H1 (cell line): ENCODE data around the gene EPHA2. TPM values are rescaled to one million over a fixed set of nuclear protein-coding genes. Genes with fewer than 3 reads are reported as not detected.

Experiments
- CTCF ChIA-PET: fragments of 300-600 bp; sonication (Branson Sonifier 250); formaldehyde crosslinking; loops from one replicate; lab custom pipeline; 2021; ENCODE audit not compliant: partially characterized antibody; lab: Charles Lee
- POLR2A ChIA-PET: fragments of 300-600 bp; sonication (Branson Sonifier 250); formaldehyde crosslinking; loops from one replicate; lab custom pipeline; 2021; ENCODE audit warnings: inconsistent platforms; ENCODE audit not compliant: partially characterized antibody; lab: Charles Lee
- DNase-seq, 2 experiments: peaks; one replicate each; pipeline versions ENCODE4 v3.0.0 to v3.0.0-alpha.2; 2010 to 2022; ENCODE audit warnings: low spot score in 2 of 2, low read depth in 1 of 2, mixed read lengths in 1 of 2
- FAIRE-seq: peaks from 2 replicates; lab custom pipeline; 2011; peaks lifted over from hg19 to GRCh38; lab: Jason Lieb, UNC
- H2AFZ ChIP-seq: 2 replicates; pipeline ENCODE4 v1.8.1; 2012; ENCODE audit warnings: low read length, inconsistent platforms
- H2AK5ac ChIP-seq: 2 replicates; pipeline ENCODE4 v1.6.1; 2013; ENCODE audit warnings: low read depth, low read length
- H2BK120ac ChIP-seq: replicated peaks from 2 replicates; pipeline ENCODE3; 2013; ENCODE audit warnings: low read depth, low read length, inconsistent platforms
- H2BK12ac ChIP-seq: 2 replicates; pipeline ENCODE4 v1.6.1; 2013; ENCODE audit warnings: low read depth, low read length
- H2BK15ac ChIP-seq: 2 replicates; pipeline ENCODE4 v1.6.1; 2013; ENCODE audit warnings: low read length
- H2BK20ac ChIP-seq: 2 replicates; pipeline ENCODE4 v1.6.1; 2013; ENCODE audit warnings: low read length
- H2BK5ac ChIP-seq: 2 replicates; pipeline ENCODE4 v1.6.1; 2013; ENCODE audit warnings: low read depth, low read length
- H3K14ac ChIP-seq: 2 replicates; pipeline ENCODE4 v1.6.1; 2013; ENCODE audit warnings: inconsistent platforms; ENCODE audit not compliant: insufficient read length
- H3K18ac ChIP-seq: 2 replicates; pipeline ENCODE4 v1.6.1; 2013; ENCODE audit warnings: low read length; ENCODE audit errors: extremely low read depth
- H3K23ac ChIP-seq: 2 replicates; pipeline ENCODE4 v1.6.1; 2013; ENCODE audit warnings: inconsistent platforms; ENCODE audit not compliant: insufficient read length
- H3K23me2 ChIP-seq: 2 replicates; pipeline ENCODE4 v1.6.1; 2013; ENCODE audit warnings: low read depth, low read length
- H3K27ac ChIP-seq: 2 replicates; pipeline ENCODE4 v1.6.1; 2011; ENCODE audit warnings: low read depth, low read length, inconsistent platforms
- H3K27me3 ChIP-seq, 4 experiments: replicated peaks in 1 of 4; 1 replicate in 1 of 4; 2 replicates in 3 of 4; pipeline versions ENCODE4 v1.6.1 to v1.8.1; 2011 to 2013; ENCODE audit warnings: low read length in 3 of 4, mild to moderate bottlenecking in 3 of 4, inconsistent platforms in 2 of 4, mixed read lengths in 2 of 4, moderate library complexity in 1 of 4; ENCODE audit not compliant: control insufficient read depth in 3 of 4, insufficient read depth in 3 of 4; ENCODE audit errors: extremely low read depth in 1 of 4
- H3K36me3 ChIP-seq, 4 experiments: 2 replicates each; pipeline versions ENCODE4 v1.6.1 to v1.8.1; 2011 to 2013; ENCODE audit warnings: mild to moderate bottlenecking in 4 of 4, low read length in 3 of 4, moderate library complexity in 2 of 4, control low read depth in 1 of 4, inconsistent platforms in 1 of 4; ENCODE audit not compliant: insufficient read depth in 4 of 4, control insufficient read depth in 2 of 4
- H3K4ac ChIP-seq: replicated peaks from 2 replicates; pipeline ENCODE3; 2013; ENCODE audit warnings: low read length, low read depth, mixed read lengths, inconsistent platforms; ENCODE audit not compliant: insufficient read length
- H3K4me1 ChIP-seq, 4 experiments: replicated peaks in 1 of 4; 1 replicate in 1 of 4; 2 replicates in 3 of 4; pipeline versions ENCODE4 v1.6.1 to v1.8.1; 2011 to 2013; ENCODE audit warnings: low read length in 3 of 4, inconsistent platforms in 2 of 4, mixed read lengths in 1 of 4; ENCODE audit not compliant: insufficient read depth in 4 of 4, control insufficient read depth in 3 of 4
- H3K4me2 ChIP-seq, 2 experiments: 2 replicates each; pipeline versions ENCODE4 v1.6.1 to v1.8.1; 2011 to 2013; ENCODE audit warnings: low read depth in 2 of 2, low read length in 2 of 2, control low read depth in 1 of 2, inconsistent platforms in 1 of 2, mild to moderate bottlenecking in 1 of 2; ENCODE audit not compliant: insufficient read depth in 1 of 2
- H3K4me3 ChIP-seq, 4 experiments: fragments of 200-600, 300-600 bp in 1 of 4; sonication (generic), shearing (Covaris generic), sonication (Bioruptor Twin) in 1 of 4; 2 replicates each; pipeline versions ENCODE4 v1.5.1 to v1.8.1; 2011 to 2016; ENCODE audit warnings: low read length in 4 of 4, low read depth in 3 of 4, control low read depth in 2 of 4, inconsistent platforms in 2 of 4, mild to moderate bottlenecking in 2 of 4, mixed read lengths in 1 of 4, moderate library complexity in 1 of 4; ENCODE audit not compliant: insufficient read depth in 2 of 4; ENCODE audit errors: extremely low read depth in 1 of 4
- H3K56ac ChIP-seq: replicated peaks from 2 replicates; pipeline ENCODE3; 2013; ENCODE audit warnings: low read depth, mild to moderate bottlenecking, mixed read lengths, low read length, inconsistent platforms; ENCODE audit not compliant: insufficient read length
- H3K79me1 ChIP-seq: 2 replicates; pipeline ENCODE4 v1.6.1; 2013; ENCODE audit warnings: low read depth, low read length, control low read depth
- H3K79me2 ChIP-seq, 2 experiments: 2 replicates each; pipeline versions ENCODE4 v1.6.1 to v1.8.1; 2012 to 2013; ENCODE audit warnings: low read length in 2 of 2, mild to moderate bottlenecking in 2 of 2, inconsistent platforms in 1 of 2; ENCODE audit not compliant: insufficient read depth in 2 of 2, control insufficient read depth in 1 of 2
- H3K9ac ChIP-seq, 4 experiments: replicated peaks in 1 of 4; 1 replicate in 1 of 4; 2 replicates in 3 of 4; pipeline versions ENCODE4 v1.6.1 to v1.8.1; 2011 to 2013; ENCODE audit warnings: low read depth in 3 of 4, low read length in 3 of 4, control low read depth in 2 of 4, mild to moderate bottlenecking in 2 of 4, moderate library complexity in 2 of 4, inconsistent platforms in 1 of 4; ENCODE audit errors: extremely low read depth in 1 of 4
- H3K9me3 ChIP-seq, 2 experiments: 2 replicates each; pipeline versions ENCODE4 v1.6.1 to v1.8.1; 2012 to 2013; ENCODE audit warnings: mild to moderate bottlenecking in 2 of 2, moderate library complexity in 2 of 2, control low read depth in 1 of 2, inconsistent platforms in 1 of 2, low read depth in 1 of 2, low read length in 1 of 2, mixed read lengths in 1 of 2; ENCODE audit not compliant: insufficient read depth in 2 of 2
- H4K20me1 ChIP-seq, 2 experiments: replicated peaks in 1 of 2; 2 replicates each; pipeline versions ENCODE3 to v1.8.1; 2011 to 2013; ENCODE audit warnings: inconsistent platforms in 2 of 2, low read length in 2 of 2, mild to moderate bottlenecking in 1 of 2; ENCODE audit not compliant: insufficient read depth in 2 of 2, control insufficient read depth in 1 of 2
- H4K5ac ChIP-seq: 2 replicates; pipeline ENCODE4 v1.6.1; 2013; ENCODE audit warnings: low read length, low read depth, mixed read lengths, inconsistent platforms; ENCODE audit not compliant: insufficient read length
- H4K8ac ChIP-seq: 2 replicates; pipeline ENCODE4 v1.8.0; 2013; ENCODE audit warnings: mild to moderate bottlenecking, moderate library complexity, low read length, inconsistent platforms; ENCODE audit not compliant: insufficient read depth; ENCODE audit errors: extremely low read depth
- H4K91ac ChIP-seq: replicated peaks from 2 replicates; pipeline ENCODE3; 2013; ENCODE audit warnings: low read length, mixed read lengths, inconsistent platforms; ENCODE audit not compliant: insufficient read length
- ATF3 ChIP-seq: IDR thresholded peaks from 2 replicates; pipeline ENCODE4 v1.6.1; 2011; ENCODE audit warnings: low read depth, mild to moderate bottlenecking, low read length; ENCODE audit not compliant: insufficient read depth
- MAFK ChIP-seq: IDR thresholded peaks from 2 replicates; pipeline ENCODE4 v1.6.1; 2012; ENCODE audit warnings: low read depth, mild to moderate bottlenecking, improper control_type of control experiment, low read length
- WGBS, 2 experiments: shearing (Covaris generic) in 1 of 2; methylation state at CpG; one replicate each; pipeline versions ENCODE4 v1.1.6 to v1.1.7; 2013 to 2015; ENCODE audit warnings: low lambda C conversion rate in 2 of 2, mixed read lengths in 2 of 2, inconsistent platforms in 1 of 2, low coverage in 1 of 2, missing lambda C conversion rate in 1 of 2; ENCODE audit not compliant: insufficient replicate concordance in 2 of 2, insufficient coverage in 1 of 2, insufficient read length in 1 of 2; ENCODE audit errors: extremely low coverage in 1 of 2, missing lambda C conversion rate in 1 of 2; 5-methylcytosine and 5-hydroxymethylcytosine counted together
- polyA plus RNA-seq, 7 experiments: library from polyadenylated mRNA; depleted of rRNA in 3 of 7; stranded (reverse) in 5 of 7; unstranded in 2 of 7; fragments of >200 nt in 5 of 7; fragments of 200-250 nt in 2 of 7; gene quantifications; 1 replicate in 5 of 7; 2 replicates in 1 of 7; 4 replicates in 1 of 7; pipeline versions ENCODE4 v1.2.1 to v1.2.3, GENCODE V29; 2011 to 2013; ENCODE audit warnings: missing spikeins in 2 of 7, mixed read lengths in 2 of 7
- total RNA-seq: library from RNA; stranded (reverse); fragmentation: NEBNext Ultra II Directional; extraction: Animal tissue kit (Norgen Biotek cat#: 25700); gene quantifications from 2 replicates; pipeline ENCODE4 v1.2.1, GENCODE V29; 2021

The EPHA2 gene
- total and polyA plus RNA-seq, 2 of the 8 experiments (the other 6 are each of a cell fraction or from before 2014, with no cell fraction given): 26.8 to 33.6 TPM

GRCh38 chr1:16076031-16076864, 79.6 kb downstream of the EPHA2 start:
- Histone ChIP-seq H3K23ac (no peak overlapping the region), H3K36me3 (no peaks in the 10 kb centered on the region), H3K18ac (no peak overlapping the region), H3K4me2 (no peak overlapping the region), H2AK5ac (peak overlapping the region; percentile 41; the same call in 1 of the 2 replicates), H3K9ac (no peak overlapping the region), H4K5ac (no peak overlapping the region), H4K91ac (no peak overlapping the region), H3K14ac (no peak overlapping the region), H3K27ac (no peak overlapping the region), H3K4me1 (peaks cover 2 to 25% (median 10%) of the 10 kb centered on the region in 4 experiments), H3K27me3 (peaks cover 4 to 38% (median 30%) of the 10 kb centered on the region in 4 experiments), H3K9me3 (no peaks in the 10 kb centered on the region), H4K20me1 (peaks cover 1 to 10% of the 10 kb centered on the region in 2 experiments), H3K4ac (peak overlapping the region; percentile 15), H3K56ac (no peak overlapping the region), H2BK15ac (peak overlapping the region; percentile 81; the same call in 1 of the 2 replicates), H3K79me1 (no peaks in the 10 kb centered on the region), H2BK5ac (no peak overlapping the region), H3K4me3 (no peak overlapping the region), H3K79me2 (no peaks in the 10 kb centered on the region), H2BK20ac (no peak overlapping the region), H3K23me2 (peaks cover 11% of the 10 kb centered on the region), H4K8ac (no peak overlapping the region), H2BK12ac (no peak overlapping the region), H2BK120ac (no peak overlapping the region), H2AFZ (no peak overlapping the region)
- no peak for DNase-seq
- ChIA-PET POLR2A (no interaction called here), CTCF (interaction anchor here (0.9 to 21.9 kb wide), 9 partner anchors 9 to 167 kb away, joined by 3 to 569 read pairs (median 45); no protein-coding TSS in a partner anchor)
- no peak for FAIRE-seq
- TF ChIP-seq ATF3 (no peak), MAFK (peak; percentile 20; the same call in 1 of the 2 replicates)
- 73% methylated on average over 14 of the region's 14 CpGs; no CpG with 5 or more reads in 1 of the 2 experiments for WGBS, 2 experiments
